Loucy (cell line): ENCODE measurements around the gene KCNMA1.
A peak's percentile ranks its signal among the peaks of the same experiment; 100 is the strongest.

Experiments
- H2AFZ ChIP-seq: fragments of 200-600 bp; sonication (generic); 2 replicates; pipeline ENCODE4 v1.6.0; 2016; ENCODE audit warnings: antibody characterized with exemption, mild to moderate bottlenecking, low read length, moderate library complexity
- H3F3A ChIP-seq: fragments of 200-600 bp; 2 replicates; pipeline ENCODE4 v1.6.0; 2016; ENCODE audit warnings: antibody characterized with exemption, low read depth, mild to moderate bottlenecking
- H3K27me3 ChIP-seq: fragments of 200-600 bp; sonication (generic); 2 replicates; pipeline ENCODE4 v1.6.1; 2014; ENCODE audit warnings: low read length, mild to moderate bottlenecking; ENCODE audit not compliant: insufficient read depth, poor library complexity, severe bottlenecking
- H3K36me3 ChIP-seq: fragments of 200-600 bp; sonication (generic); 2 replicates; pipeline ENCODE4 v1.6.1; 2016; ENCODE audit warnings: low read length; ENCODE audit not compliant: insufficient read depth
- H3K4me1 ChIP-seq: fragments of 200-600 bp; sonication (generic); 2 replicates; pipeline ENCODE4 v1.5.1; 2014; ENCODE audit warnings: low read length, mild to moderate bottlenecking; ENCODE audit not compliant: insufficient read depth, poor library complexity, severe bottlenecking
- H3K4me2 ChIP-seq: fragments of 200-600 bp; sonication (generic); 2 replicates; pipeline ENCODE4 v1.6.0; 2014; ENCODE audit warnings: antibody characterized with exemption, low read length, low read depth, mild to moderate bottlenecking; ENCODE audit not compliant: poor library complexity, severe bottlenecking
- H3K4me3 ChIP-seq: fragments of 200-600 bp; sonication (generic); 2 replicates; pipeline ENCODE4 v1.5.1; 2014; ENCODE audit warnings: low read length, mild to moderate bottlenecking, mixed read lengths; ENCODE audit not compliant: poor library complexity, severe bottlenecking
- H3K79me2 ChIP-seq: fragments of 200-600 bp; sonication (generic); 2 replicates; pipeline ENCODE4 v1.6.1; 2014; ENCODE audit warnings: low read length; ENCODE audit not compliant: insufficient read depth
- H3K9ac ChIP-seq: fragments of 200-600 bp; sonication (generic); 2 replicates; pipeline ENCODE4 v1.6.0; 2014; ENCODE audit warnings: mild to moderate bottlenecking, low read depth, low read length, moderate library complexity; ENCODE audit not compliant: poor library complexity, severe bottlenecking
- H3K9me2 ChIP-seq: fragments of 200-600 bp; sonication (generic); replicated peaks from 2 replicates; pipeline ENCODE4 v1.6.1; 2016; ENCODE audit warnings: low read depth, low read length, mixed read lengths
- H3K9me3 ChIP-seq: fragments of 200-600 bp; sonication (generic); 2 replicates; pipeline ENCODE4 v1.6.1; 2014; ENCODE audit warnings: mild to moderate bottlenecking, antibody characterized with exemption, low read length, low read depth; ENCODE audit not compliant: insufficient read depth
- H4K20me1 ChIP-seq: fragments of 200-600 bp; sonication (generic); 2 replicates; pipeline ENCODE4 v1.6.0; 2014; ENCODE audit warnings: antibody characterized with exemption, low read length, mild to moderate bottlenecking; ENCODE audit not compliant: insufficient read depth, poor library complexity, severe bottlenecking
- CTCF ChIP-seq: fragments of 200-600 bp; sonication (generic); conservative IDR thresholded peaks from 2 replicates; pipeline ENCODE4 v1.5.1; 2014; ENCODE audit warnings: mild to moderate bottlenecking, antibody characterized with exemption, low read length
- EZH2phosphoT487 ChIP-seq: fragments of 200-600 bp; IDR thresholded peaks from 2 replicates; pipeline ENCODE4 v1.6.1; 2018; ENCODE audit warnings: antibody characterized with exemption, mild to moderate bottlenecking, moderate library complexity, borderline replicate concordance

The KCNMA1 gene

GRCh38 chr10:77097625-77098024, 540.0 kb downstream of the KCNMA1 start:
- peaks cover 29% of the 10 kb centered on the region for H3K4me1 ChIP-seq
- H4K20me1 ChIP-seq, result no peaks in the 10 kb centered on the region
- no peaks in the 10 kb centered on the region for H3K27me3 ChIP-seq
- H3K9me3 ChIP-seq, result no peaks in the 10 kb centered on the region
- no peaks in the 10 kb centered on the region for H3K36me3 ChIP-seq
- H3K9me2 ChIP-seq, result no peaks in the 10 kb centered on the region
- H3K79me2 ChIP-seq, result no peaks in the 10 kb centered on the region
- TF ChIP-seq CTCF (no peak), EZH2phosphoT487 (no peak)
- no peak overlapping the region for H3K9ac ChIP-seq
- no peaks in the 10 kb centered on the region for H3F3A ChIP-seq
- peak overlapping the region; percentile 27 for H3K4me2 ChIP-seq
- H2AFZ ChIP-seq, result 0 out of 2 replicates have a peak overlapping the region, but pooled peaks have one; percentile 11
- H3K4me3 ChIP-seq, result no peak overlapping the region

- TF ChIP-seq EZH2phosphoT487, result no peak
- no peak for TF ChIP-seq CTCF
- H3K27me3 ChIP-seq, result no peaks in the 10 kb centered on the region
- no peak overlapping the region for H3K4me2 ChIP-seq
- peaks cover 63% of the 10 kb centered on the region for H3K4me1 ChIP-seq
- no peak overlapping the region for H2AFZ ChIP-seq
- no peaks in the 10 kb centered on the region for H3K9me3 ChIP-seq
- no peak overlapping the region for H3K4me3 ChIP-seq
- no peaks in the 10 kb centered on the region for H3K36me3 ChIP-seq
- H3K9ac ChIP-seq, result no peak overlapping the region
- peaks cover 10% of the 10 kb centered on the region; the same call in 1 of the 2 replicates for H3K79me2 ChIP-seq
- no peaks in the 10 kb centered on the region for H4K20me1 ChIP-seq
- H3F3A ChIP-seq, result peaks cover 7% of the 10 kb centered on the region; the same call in 1 of the 2 replicates
- H3K9me2 ChIP-seq, result no peaks in the 10 kb centered on the region
These were observed 544.5 kb downstream of the KCNMA1 start for GRCh38 chr10:77093126-77093525.

- Histone ChIP-seq H3K27me3 (no peaks in the 10 kb centered on the region), H3F3A (peaks cover 7% of the 10 kb centered on the region; the same call in 1 of the 2 replicates), H3K4me3 (peak overlapping the region; percentile 58), H3K79me2 (peaks cover 10% of the 10 kb centered on the region; the same call in 1 of the 2 replicates), H3K4me1 (peaks cover 49% of the 10 kb centered on the region), H3K9me3 (no peaks in the 10 kb centered on the region), H3K36me3 (no peaks in the 10 kb centered on the region), H3K4me2 (peak overlapping the region; percentile 75), H3K9ac (peak overlapping the region; percentile 58), H3K9me2 (no peaks in the 10 kb centered on the region), H4K20me1 (no peaks in the 10 kb centered on the region), H2AFZ (no peak overlapping the region; the same call in 1 of the 2 replicates)
- TF ChIP-seq CTCF (no peak), EZH2phosphoT487 (no peak)
These were observed 545.9 kb downstream of the KCNMA1 start for GRCh38 chr10:77091597-77092165.
